H1 (cell line): ENCODE data around the gene TUBD1. TPM values are rescaled to one million over a fixed set of nuclear protein-coding genes. Genes with fewer than 3 reads are reported as not detected.
A peak's percentile ranks its signal among the peaks of the same experiment; 100 is the strongest.

Experiments
- BCL11A ChIP-seq, 2 experiments: IDR thresholded peaks; one replicate each; pipeline ENCODE4 v1.6.1; 2011; ENCODE audit warnings: low read depth in 2 of 2, low read length in 2 of 2, mild to moderate bottlenecking in 2 of 2
- BRCA1 ChIP-seq: IDR thresholded peaks from 2 replicates; pipeline ENCODE4 v1.6.1; 2012; ENCODE audit warnings: low read depth, low read length, improper control_type of control experiment
- CBX5 ChIP-seq: fragments of 300-800, 300-1000 bp; sonication (generic); IDR thresholded peaks from 2 replicates; pipeline ENCODE4 v1.7.1; 2016; ENCODE audit warnings: antibody characterized with exemption, low read length, low read depth
- CHD7 ChIP-seq: fragments of 300-600 bp; sonication (generic); IDR thresholded peaks from 2 replicates; pipeline ENCODE4 v1.7.1; 2012; ENCODE audit warnings: low read length, moderate library complexity, mild to moderate bottlenecking, inconsistent platforms; ENCODE audit not compliant: insufficient replicate concordance
- HDAC6 ChIP-seq: IDR thresholded peaks from one replicate; pipeline ENCODE4 v1.7.1; 2012; ENCODE audit warnings: low read depth, mild to moderate bottlenecking, inconsistent platforms, low read length, moderate library complexity
- MAX ChIP-seq: IDR thresholded peaks from 2 replicates; pipeline ENCODE4 v1.6.1; 2012; ENCODE audit warnings: inconsistent platforms
- RNF2 ChIP-seq: fragments of 200-900, 300-1000 bp; sonication (generic); IDR thresholded peaks from 2 replicates; pipeline ENCODE4 v1.7.1; 2016; ENCODE audit warnings: borderline replicate concordance, low read depth, mild to moderate bottlenecking, antibody characterized with exemption, low read length; ENCODE audit not compliant: poor library complexity, severe bottlenecking; ENCODE audit errors: missing control alignments
- SIRT6 ChIP-seq: IDR thresholded peaks from one replicate; pipeline ENCODE4 v1.7.1; 2012; ENCODE audit warnings: low read length, inconsistent platforms
- SP4 ChIP-seq: IDR thresholded peaks from 2 replicates; pipeline ENCODE4 v1.6.1; 2012; ENCODE audit warnings: low read length, inconsistent platforms
- polyA plus RNA-seq, 7 experiments: library from polyadenylated mRNA; depleted of rRNA in 3 of 7; stranded (reverse) in 5 of 7; unstranded in 2 of 7; fragments of >200 nt in 5 of 7; fragments of 200-250 nt in 2 of 7; gene quantifications; 1 replicate in 5 of 7; 2 replicates in 1 of 7; 4 replicates in 1 of 7; pipeline versions ENCODE4 v1.2.1 to v1.2.3, GENCODE V29; 2011 to 2013; ENCODE audit warnings: missing spikeins in 2 of 7, mixed read lengths in 2 of 7
- total RNA-seq: library from RNA; stranded (reverse); fragmentation: NEBNext Ultra II Directional; extraction: Animal tissue kit (Norgen Biotek cat#: 25700); gene quantifications from 2 replicates; pipeline ENCODE4 v1.2.1, GENCODE V29; 2021

TUBD1 gene
- total and polyA plus RNA-seq, 2 of the 8 experiments (the other 6 are each of a cell fraction or from before 2014, with no cell fraction given), result 9.1 to 17.5 TPM

GRCh38 chr17:59837308-59838051 lies 55.3 kb downstream of the TUBD1 start (continued):
- no peak for TF ChIP-seq CBX5
- no peak for TF ChIP-seq BRCA1
- TF ChIP-seq RNF2, result no peak
- peak in 1 of 2 experiments; percentile 12 for TF ChIP-seq BCL11A (IDR thresholded peaks at IDR 0.05; ENCODE audit: low read depth in 2 of 2, low read length in 2 of 2)
- TF ChIP-seq SIRT6, result no peak
- no peak for TF ChIP-seq HDAC6
- no peak for TF ChIP-seq SP4
- TF ChIP-seq CHD7, result no peak
- TF ChIP-seq MAX, result no peak
